H1 (cell line): ENCODE results near the gene SERPINA10. TPM values are rescaled to one million over a fixed set of nuclear protein-coding genes. Genes with fewer than 3 reads are reported as not detected.

ENCODE experiments used
- CTCF ChIA-PET: fragments of 300-600 bp; sonication (Branson Sonifier 250); formaldehyde crosslinking; loops from one replicate; lab custom pipeline; 2021; ENCODE audit not compliant: partially characterized antibody; lab: Charles Lee
- POLR2A ChIA-PET: fragments of 300-600 bp; sonication (Branson Sonifier 250); formaldehyde crosslinking; loops from one replicate; lab custom pipeline; 2021; ENCODE audit warnings: inconsistent platforms; ENCODE audit not compliant: partially characterized antibody; lab: Charles Lee
- DNase-seq, 2 experiments: peaks; one replicate each; pipeline versions ENCODE4 v3.0.0 to v3.0.0-alpha.2; 2010 to 2022; ENCODE audit warnings: low spot score in 2 of 2, low read depth in 1 of 2, mixed read lengths in 1 of 2
- FAIRE-seq: peaks from 2 replicates; lab custom pipeline; 2011; peaks lifted over from hg19 to GRCh38; lab: Jason Lieb, UNC
- H2AFZ ChIP-seq: 2 replicates; pipeline ENCODE4 v1.8.1; 2012; ENCODE audit warnings: low read length, inconsistent platforms
- H2AK5ac ChIP-seq: 2 replicates; pipeline ENCODE4 v1.6.1; 2013; ENCODE audit warnings: low read depth, low read length
- H2BK120ac ChIP-seq: replicated peaks from 2 replicates; pipeline ENCODE3; 2013; ENCODE audit warnings: low read depth, low read length, inconsistent platforms
- H2BK12ac ChIP-seq: 2 replicates; pipeline ENCODE4 v1.6.1; 2013; ENCODE audit warnings: low read depth, low read length
- H2BK15ac ChIP-seq: 2 replicates; pipeline ENCODE4 v1.6.1; 2013; ENCODE audit warnings: low read length
- H2BK20ac ChIP-seq: 2 replicates; pipeline ENCODE4 v1.6.1; 2013; ENCODE audit warnings: low read length
- H2BK5ac ChIP-seq: 2 replicates; pipeline ENCODE4 v1.6.1; 2013; ENCODE audit warnings: low read depth, low read length
- H3K14ac ChIP-seq: 2 replicates; pipeline ENCODE4 v1.6.1; 2013; ENCODE audit warnings: inconsistent platforms; ENCODE audit not compliant: insufficient read length
- H3K18ac ChIP-seq: 2 replicates; pipeline ENCODE4 v1.6.1; 2013; ENCODE audit warnings: low read length; ENCODE audit errors: extremely low read depth
- H3K23ac ChIP-seq: 2 replicates; pipeline ENCODE4 v1.6.1; 2013; ENCODE audit warnings: inconsistent platforms; ENCODE audit not compliant: insufficient read length
- H3K23me2 ChIP-seq: 2 replicates; pipeline ENCODE4 v1.6.1; 2013; ENCODE audit warnings: low read depth, low read length
- H3K27ac ChIP-seq: 2 replicates; pipeline ENCODE4 v1.6.1; 2011; ENCODE audit warnings: low read depth, low read length, inconsistent platforms
- H3K27me3 ChIP-seq, 4 experiments: replicated peaks in 1 of 4; 1 replicate in 1 of 4; 2 replicates in 3 of 4; pipeline versions ENCODE4 v1.6.1 to v1.8.1; 2011 to 2013; ENCODE audit warnings: low read length in 3 of 4, mild to moderate bottlenecking in 3 of 4, inconsistent platforms in 2 of 4, mixed read lengths in 2 of 4, moderate library complexity in 1 of 4; ENCODE audit not compliant: control insufficient read depth in 3 of 4, insufficient read depth in 3 of 4; ENCODE audit errors: extremely low read depth in 1 of 4
- H3K36me3 ChIP-seq, 4 experiments: 2 replicates each; pipeline versions ENCODE4 v1.6.1 to v1.8.1; 2011 to 2013; ENCODE audit warnings: mild to moderate bottlenecking in 4 of 4, low read length in 3 of 4, moderate library complexity in 2 of 4, control low read depth in 1 of 4, inconsistent platforms in 1 of 4; ENCODE audit not compliant: insufficient read depth in 4 of 4, control insufficient read depth in 2 of 4
- H3K4ac ChIP-seq: replicated peaks from 2 replicates; pipeline ENCODE3; 2013; ENCODE audit warnings: low read length, low read depth, mixed read lengths, inconsistent platforms; ENCODE audit not compliant: insufficient read length
- H3K4me1 ChIP-seq, 4 experiments: replicated peaks in 1 of 4; 1 replicate in 1 of 4; 2 replicates in 3 of 4; pipeline versions ENCODE4 v1.6.1 to v1.8.1; 2011 to 2013; ENCODE audit warnings: low read length in 3 of 4, inconsistent platforms in 2 of 4, mixed read lengths in 1 of 4; ENCODE audit not compliant: insufficient read depth in 4 of 4, control insufficient read depth in 3 of 4
- H3K4me2 ChIP-seq, 2 experiments: 2 replicates each; pipeline versions ENCODE4 v1.6.1 to v1.8.1; 2011 to 2013; ENCODE audit warnings: low read depth in 2 of 2, low read length in 2 of 2, control low read depth in 1 of 2, inconsistent platforms in 1 of 2, mild to moderate bottlenecking in 1 of 2; ENCODE audit not compliant: insufficient read depth in 1 of 2
- H3K4me3 ChIP-seq, 4 experiments: fragments of 200-600, 300-600 bp in 1 of 4; sonication (generic), shearing (Covaris generic), sonication (Bioruptor Twin) in 1 of 4; 2 replicates each; pipeline versions ENCODE4 v1.5.1 to v1.8.1; 2011 to 2016; ENCODE audit warnings: low read length in 4 of 4, low read depth in 3 of 4, control low read depth in 2 of 4, inconsistent platforms in 2 of 4, mild to moderate bottlenecking in 2 of 4, mixed read lengths in 1 of 4, moderate library complexity in 1 of 4; ENCODE audit not compliant: insufficient read depth in 2 of 4; ENCODE audit errors: extremely low read depth in 1 of 4
- H3K56ac ChIP-seq: replicated peaks from 2 replicates; pipeline ENCODE3; 2013; ENCODE audit warnings: low read depth, mild to moderate bottlenecking, mixed read lengths, low read length, inconsistent platforms; ENCODE audit not compliant: insufficient read length
- H3K79me1 ChIP-seq: 2 replicates; pipeline ENCODE4 v1.6.1; 2013; ENCODE audit warnings: low read depth, low read length, control low read depth
- H3K79me2 ChIP-seq, 2 experiments: 2 replicates each; pipeline versions ENCODE4 v1.6.1 to v1.8.1; 2012 to 2013; ENCODE audit warnings: low read length in 2 of 2, mild to moderate bottlenecking in 2 of 2, inconsistent platforms in 1 of 2; ENCODE audit not compliant: insufficient read depth in 2 of 2, control insufficient read depth in 1 of 2
- H3K9ac ChIP-seq, 4 experiments: replicated peaks in 1 of 4; 1 replicate in 1 of 4; 2 replicates in 3 of 4; pipeline versions ENCODE4 v1.6.1 to v1.8.1; 2011 to 2013; ENCODE audit warnings: low read depth in 3 of 4, low read length in 3 of 4, control low read depth in 2 of 4, mild to moderate bottlenecking in 2 of 4, moderate library complexity in 2 of 4, inconsistent platforms in 1 of 4; ENCODE audit errors: extremely low read depth in 1 of 4
- H3K9me3 ChIP-seq, 2 experiments: 2 replicates each; pipeline versions ENCODE4 v1.6.1 to v1.8.1; 2012 to 2013; ENCODE audit warnings: mild to moderate bottlenecking in 2 of 2, moderate library complexity in 2 of 2, control low read depth in 1 of 2, inconsistent platforms in 1 of 2, low read depth in 1 of 2, low read length in 1 of 2, mixed read lengths in 1 of 2; ENCODE audit not compliant: insufficient read depth in 2 of 2
- H4K20me1 ChIP-seq, 2 experiments: replicated peaks in 1 of 2; 2 replicates each; pipeline versions ENCODE3 to v1.8.1; 2011 to 2013; ENCODE audit warnings: inconsistent platforms in 2 of 2, low read length in 2 of 2, mild to moderate bottlenecking in 1 of 2; ENCODE audit not compliant: insufficient read depth in 2 of 2, control insufficient read depth in 1 of 2
- H4K5ac ChIP-seq: 2 replicates; pipeline ENCODE4 v1.6.1; 2013; ENCODE audit warnings: low read length, low read depth, mixed read lengths, inconsistent platforms; ENCODE audit not compliant: insufficient read length
- H4K8ac ChIP-seq: 2 replicates; pipeline ENCODE4 v1.8.0; 2013; ENCODE audit warnings: mild to moderate bottlenecking, moderate library complexity, low read length, inconsistent platforms; ENCODE audit not compliant: insufficient read depth; ENCODE audit errors: extremely low read depth
- H4K91ac ChIP-seq: replicated peaks from 2 replicates; pipeline ENCODE3; 2013; ENCODE audit warnings: low read length, mixed read lengths, inconsistent platforms; ENCODE audit not compliant: insufficient read length
- CREB1 ChIP-seq: IDR thresholded peaks from 2 replicates; pipeline ENCODE4 v1.6.1; 2012; ENCODE audit warnings: inconsistent platforms
- EP300 ChIP-seq, 2 experiments: IDR thresholded peaks; 1 replicate in 1 of 2; 2 replicates in 1 of 2; pipeline ENCODE4 v1.6.1; 2011 to 2012; ENCODE audit warnings: low read depth in 2 of 2, low read length in 2 of 2, mild to moderate bottlenecking in 2 of 2, borderline replicate concordance in 1 of 2, inconsistent platforms in 1 of 2, moderate library complexity in 1 of 2
- EZH2 ChIP-seq: fragments of 200-600 bp; sonication (generic); IDR thresholded peaks from 2 replicates; pipeline ENCODE4 v1.7.1; 2012; ENCODE audit warnings: low read depth, mild to moderate bottlenecking, moderate library complexity, low read length, inconsistent platforms; ENCODE audit not compliant: severe bottlenecking
- JUN ChIP-seq: IDR thresholded peaks from 2 replicates; pipeline ENCODE4 v1.6.1; 2011; ENCODE audit warnings: low read depth, mild to moderate bottlenecking, improper control_type of control experiment, low read length
- KDM5A ChIP-seq: fragments of 200-600 bp; IDR thresholded peaks from 2 replicates; pipeline ENCODE4 v1.7.1; 2012; ENCODE audit warnings: mild to moderate bottlenecking, low read length, inconsistent platforms, mixed read lengths
- MAX ChIP-seq: IDR thresholded peaks from 2 replicates; pipeline ENCODE4 v1.6.1; 2012; ENCODE audit warnings: inconsistent platforms
- NANOG ChIP-seq: IDR thresholded peaks from 2 replicates; pipeline ENCODE4 v1.6.1; 2011; ENCODE audit warnings: low read length, low read depth, mild to moderate bottlenecking, inconsistent platforms; ENCODE audit not compliant: insufficient read depth, poor library complexity, severe bottlenecking
- POLR2AphosphoS5 ChIP-seq: IDR thresholded peaks from 2 replicates; pipeline ENCODE4 v1.6.1; 2011; ENCODE audit warnings: low read depth, low read length
- POU5F1 ChIP-seq: IDR thresholded peaks from 2 replicates; pipeline ENCODE4 v1.6.1; 2011; ENCODE audit warnings: low read depth, mild to moderate bottlenecking, low read length, moderate library complexity
- SP4 ChIP-seq: IDR thresholded peaks from 2 replicates; pipeline ENCODE4 v1.6.1; 2012; ENCODE audit warnings: low read length, inconsistent platforms
- SRF ChIP-seq: IDR thresholded peaks from 2 replicates; pipeline ENCODE4 v1.6.1; 2011; ENCODE audit warnings: mild to moderate bottlenecking, low read depth, low read length, moderate library complexity
- TCF12 ChIP-seq: IDR thresholded peaks from 2 replicates; pipeline ENCODE4 v1.6.1; 2011; ENCODE audit warnings: low read depth, mild to moderate bottlenecking, low read length
- YY1 ChIP-seq: IDR thresholded peaks from 2 replicates; pipeline ENCODE4 v1.6.1; 2011; ENCODE audit warnings: low read depth, mild to moderate bottlenecking, low read length
- WGBS, 2 experiments: shearing (Covaris generic) in 1 of 2; methylation state at CpG; one replicate each; pipeline versions ENCODE4 v1.1.6 to v1.1.7; 2013 to 2015; ENCODE audit warnings: low lambda C conversion rate in 2 of 2, mixed read lengths in 2 of 2, inconsistent platforms in 1 of 2, low coverage in 1 of 2, missing lambda C conversion rate in 1 of 2; ENCODE audit not compliant: insufficient replicate concordance in 2 of 2, insufficient coverage in 1 of 2, insufficient read length in 1 of 2; ENCODE audit errors: extremely low coverage in 1 of 2, missing lambda C conversion rate in 1 of 2; 5-methylcytosine and 5-hydroxymethylcytosine counted together
- polyA plus RNA-seq, 7 experiments: library from polyadenylated mRNA; depleted of rRNA in 3 of 7; stranded (reverse) in 5 of 7; unstranded in 2 of 7; fragments of >200 nt in 5 of 7; fragments of 200-250 nt in 2 of 7; gene quantifications; 1 replicate in 5 of 7; 2 replicates in 1 of 7; 4 replicates in 1 of 7; pipeline versions ENCODE4 v1.2.1 to v1.2.3, GENCODE V29; 2011 to 2013; ENCODE audit warnings: missing spikeins in 2 of 7, mixed read lengths in 2 of 7
- total RNA-seq: library from RNA; stranded (reverse); fragmentation: NEBNext Ultra II Directional; extraction: Animal tissue kit (Norgen Biotek cat#: 25700); gene quantifications from 2 replicates; pipeline ENCODE4 v1.2.1, GENCODE V29; 2021
- TF ChIP-seq, protein P1 (sequence below): IDR thresholded peaks from 2 replicates; pipeline ENCODE4 v1.6.1; 2011; ENCODE audit warnings: low read depth, mild to moderate bottlenecking, low read length; ENCODE audit not compliant: insufficient read depth

SERPINA10 gene
- total and polyA plus RNA-seq, 2 of the 8 experiments (the other 6 are each of a cell fraction or from before 2014, with no cell fraction given) = not detected

DNA sequence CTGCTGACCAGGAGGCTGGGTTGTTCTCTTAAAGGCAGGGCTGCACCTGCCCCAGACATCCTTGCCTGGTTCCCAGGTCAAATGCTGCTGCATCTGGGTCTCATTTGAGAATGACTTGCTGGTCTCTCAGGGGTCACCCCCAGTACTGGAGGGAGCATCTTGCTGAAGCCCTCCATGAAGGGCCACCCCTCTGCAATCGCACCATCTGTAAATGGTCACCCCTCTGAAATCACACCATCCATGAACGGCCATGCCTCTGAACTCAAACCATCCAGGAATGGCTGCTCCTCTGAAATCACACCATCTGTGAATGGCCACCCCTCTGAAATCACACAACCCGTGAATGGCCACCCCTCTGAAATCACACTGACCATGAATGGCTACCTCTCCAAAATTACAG lies 37.4 kb upstream of the SERPINA10 start:
- CTCF ChIA-PET = interaction anchor here (0.6 to 3.9 kb wide), 6 partner anchors 10 to 156 kb away, joined by 3 to 13 read pairs (median 3); no protein-coding TSS in a partner anchor
- Histone ChIP-seq H4K8ac (no peak overlapping the region), H3K4me1 (no peaks in the 10 kb centered on the region), H2BK20ac (no peak overlapping the region), H3K36me3 (no peaks in the 10 kb centered on the region), H4K91ac (no peak overlapping the region), H2BK120ac (no peak overlapping the region), H4K20me1 (no peaks in the 10 kb centered on the region), H2AK5ac (no peak overlapping the region), H3K9me3 (no peaks in the 10 kb centered on the region), H2BK12ac (no peak overlapping the region), H2AFZ (no peak overlapping the region; the same call in 1 of the 2 replicates), H3K23me2 (no peaks in the 10 kb centered on the region), H2BK15ac (no peak overlapping the region), H4K5ac (no peak overlapping the region), H3K14ac (no peak overlapping the region), H3K18ac (no peak overlapping the region), H2BK5ac (no peak overlapping the region), H3K27me3 (0 out of 7 replicates have a peak, but pooled peaks cover 0 to 2% (median 0%) of the 10 kb centered on the region in 4 experiments), H3K4ac (no peak overlapping the region), H3K79me1 (no peaks in the 10 kb centered on the region), H3K27ac (no peak overlapping the region), H3K23ac (no peak overlapping the region), H3K4me2 (no peak overlapping the region), H3K9ac (no peak overlapping the region), H3K56ac (no peak overlapping the region), H3K4me3 (no peak overlapping the region), H3K79me2 (no peaks in the 10 kb centered on the region)
- POLR2A ChIA-PET = no interaction called here
- peak in 1 of 2 experiments; percentile 27 for DNase-seq
- no peak for FAIRE-seq
- 89% methylated on average over 3 of the region's 3 CpGs; no CpG with 5 or more reads in 1 of the 2 experiments for WGBS, 2 experiments
- TF ChIP-seq NANOG (no peak), SP4 (no peak), MAX (no peak), POLR2AphosphoS5 (no peak), TCF12 (no peak), CREB1 (no peak), YY1 (no peak), EP300 (IDR thresholded peaks at IDR 0.05; ENCODE audit: borderline replicate concordance in 1 of 2, low read depth in 2 of 2, low read length in 2 of 2) (no peak), JUN (no peak), POU5F1 (no peak), SRF (no peak), EZH2 (no peak), KDM5A (no peak)
- TF ChIP-seq, protein P1, sequence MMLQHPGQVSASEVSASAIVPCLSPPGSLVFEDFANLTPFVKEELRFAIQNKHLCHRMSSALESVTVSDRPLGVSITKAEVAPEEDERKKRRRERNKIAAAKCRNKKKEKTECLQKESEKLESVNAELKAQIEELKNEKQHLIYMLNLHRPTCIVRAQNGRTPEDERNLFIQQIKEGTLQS = no peak
